Measurements from ENCODE around the gene ZNF804B.
A peak's percentile ranks its signal among the peaks of the same experiment; 100 is the strongest.

ZNF804B gene

GRCh38 chr7:88759230-88760135 is at the start of gene ZNF804B:
Gene ZNF804B, plus strand, starts transcription at chr7:88759700. Its CDS starts 277 bp downstream, at chr7:88759977.
- DNase-seq (ENCODE audit: low read depth), result no peak

GRCh38 chr7:88735920-88736319 is 23.6 kb upstream of the ZNF804B start:
- DNase-seq (ENCODE audit: low read depth), result no peak

GRCh38 chr7:88737632-88738031 is 21.9 kb upstream of the ZNF804B start:
- DNase-seq (ENCODE audit: low read depth), result no peak

GRCh38 chr7:88746126-88746525 is 13.4 kb upstream of the ZNF804B start:
- DNase-seq (ENCODE audit: low read depth), result no peak

- no peak for DNase-seq (ENCODE audit: low read depth)
Observed at GRCh38 chr7:88756802-88757201, 2.7 kb upstream of the ZNF804B start.

- DNase-seq (ENCODE audit: low read depth), result no peak
Observed at GRCh38 chr7:88757371-88757770, 2.1 kb upstream of the ZNF804B start.

- DNase-seq (ENCODE audit: low read depth), result no peak
Observed at GRCh38 chr7:88758381-88759229, 895 bp upstream of the ZNF804B start.

- DNase-seq (ENCODE audit: low read depth), result no peak
Observed at GRCh38 chr7:88760136-88760515, 626 bp downstream of the ZNF804B start.

GRCh38 chr7:88761779-88762178 is 2.3 kb downstream of the ZNF804B start:
- no peak for DNase-seq (ENCODE audit: low read depth)

GRCh38 chr7:88771417-88771816 is 11.9 kb downstream of the ZNF804B start:
- no peak for DNase-seq (ENCODE audit: low read depth)

- DNase-seq (ENCODE audit: low read depth), result no peak
Observed at GRCh38 chr7:88772776-88773175, 13.3 kb downstream of the ZNF804B start.

- DNase-seq (ENCODE audit: low read depth), result no peak
Observed at GRCh38 chr7:88775838-88776237, 16.3 kb downstream of the ZNF804B start.

- DNase-seq (ENCODE audit: low read depth), result no peak
Observed at GRCh38 chr7:88787777-88788176, 28.3 kb downstream of the ZNF804B start.

GRCh38 chr7:88789480-88790064 is 30.1 kb downstream of the ZNF804B start:
- DNase-seq (ENCODE audit: low read depth), result peak; percentile 1

- DNase-seq (ENCODE audit: low read depth), result no peak
Observed at GRCh38 chr7:88791891-88792290, 32.4 kb downstream of the ZNF804B start.

- no peak for DNase-seq (ENCODE audit: low read depth)
Observed at GRCh38 chr7:88792361-88792760, 32.9 kb downstream of the ZNF804B start.

- DNase-seq (ENCODE audit: low read depth), result no peak
Observed at GRCh38 chr7:88795553-88795952, 36.1 kb downstream of the ZNF804B start, which contains the start of gene TEX47. Gene TEX47, minus strand, starts transcription at chr7:88795737. Its CDS starts 795 bp downstream, at chr7:88794942.

GRCh38 chr7:88801046-88801445 is 41.5 kb downstream of the ZNF804B start:
- DNase-seq (ENCODE audit: low read depth), result no peak

GRCh38 chr7:88806280-88807037 is 47.0 kb downstream of the ZNF804B start:
- no peak for DNase-seq (ENCODE audit: low read depth)

GRCh38 chr7:88818552-88818951 is 59.1 kb downstream of the ZNF804B start:
- no peak for DNase-seq (ENCODE audit: low read depth)

- no peak for DNase-seq (ENCODE audit: low read depth)
Observed at GRCh38 chr7:88826222-88826621, 66.7 kb downstream of the ZNF804B start.

All from amniotic epithelial cell (primary cell).